ENCODE results near the gene COL18A1. TPM values are rescaled to one million over a fixed set of nuclear protein-coding genes. Genes with fewer than 3 reads are reported as not detected.

COL18A1 gene
- total and polyA plus RNA-seq, 9 of the 15 experiments (the other 6 are each of a cell fraction or from before 2014, with no cell fraction given) = 0.14 to 16.4 (median 2.0) TPM

GRCh38 chr21:45370575-45370974, 34.4 kb upstream of the COL18A1 start (continued):
- TF ChIP-seq RNF2 (IDR thresholded peaks at IDR 0.05) (no peak), NR2C2 (CRISPR knock-in tag; IDR thresholded peaks at IDR 0.05) (no peak), NR2C2 (tag; IDR thresholded peaks at IDR 0.05) (no peak), CREM (IDR thresholded peaks at IDR 0.05; ENCODE audit: low read depth) (peak; percentile 73), E2F6 (IDR thresholded peaks at IDR 0.05; ENCODE audit: borderline replicate concordance in 1 of 2, extremely low read depth in 1 of 2, insufficient read depth in 1 of 2, insufficient read length in 1 of 2, low read depth in 1 of 2, low read length in 1 of 2, poor library complexity in 1 of 2, severe bottlenecking in 1 of 2) (peak in 1 of 2 experiments; percentile 31), ATF1 (CRISPR knock-in tag; IDR thresholded peaks at IDR 0.05) (0 out of 2 replicates have a peak, but pooled peaks have one; percentile 53), ATF1 (tag; IDR thresholded peaks at IDR 0.05) (no peak), KLF13 (tag; IDR thresholded peaks at IDR 0.05; ENCODE audit: borderline replicate concordance, low read depth) (no peak), ZKSCAN1 (IDR thresholded peaks at IDR 0.05; ENCODE audit: low read depth, low read length) (no peak), ETS1 (conservative IDR thresholded peaks at IDR 0.05; ENCODE audit: control insufficient read depth, low read depth, low read length) (no peak), CEBPG (CRISPR knock-in tag; IDR thresholded peaks at IDR 0.05) (peak; percentile 44; the same call in 1 of the 2 replicates), CEBPG (tag; conservative IDR thresholded peaks at IDR 0.05 in 1 of 2, IDR thresholded peaks at IDR 0.05 in 1 of 2) (no peak; a peak in 1 of 4 replicates), ZBTB40 (IDR thresholded peaks at IDR 0.05) (no peak), ZBTB40 (CRISPR knock-in tag; IDR thresholded peaks at IDR 0.05) (no peak), ZNF280A (IDR thresholded peaks at IDR 0.05; ENCODE audit: low read depth, partially characterized antibody) (no peak), TAF15 (IDR thresholded peaks at IDR 0.05; ENCODE audit: low read depth, low read length) (no peak)
